Thyroid gland (tissue), 4 donors: Measurements from ENCODE around the gene KCNIP1.

Experiments
- POLR2A ChIP-seq, 2 donors: fragments of 450-650 bp; IDR thresholded peaks; one replicate each; pipeline ENCODE4 v1.6.1; 2017; ENCODE audit warnings: antibody characterized with exemption in 2 of 2, mild to moderate bottlenecking in 2 of 2, moderate library complexity in 1 of 2
- TF ChIP-seq, protein P1 (sequence below), 6 experiments: fragments of 200-600 bp in 3 of 6; fragments of 450-650 bp in 3 of 6; sonication (generic) in 3 of 6; IDR thresholded peaks; one replicate each; pipeline ENCODE4 v1.5.1; 2016 to 2019; ENCODE audit warnings: antibody characterized with exemption in 6 of 6, mild to moderate bottlenecking in 2 of 6, inconsistent platforms in 1 of 6, moderate library complexity in 1 of 6

DNA sequence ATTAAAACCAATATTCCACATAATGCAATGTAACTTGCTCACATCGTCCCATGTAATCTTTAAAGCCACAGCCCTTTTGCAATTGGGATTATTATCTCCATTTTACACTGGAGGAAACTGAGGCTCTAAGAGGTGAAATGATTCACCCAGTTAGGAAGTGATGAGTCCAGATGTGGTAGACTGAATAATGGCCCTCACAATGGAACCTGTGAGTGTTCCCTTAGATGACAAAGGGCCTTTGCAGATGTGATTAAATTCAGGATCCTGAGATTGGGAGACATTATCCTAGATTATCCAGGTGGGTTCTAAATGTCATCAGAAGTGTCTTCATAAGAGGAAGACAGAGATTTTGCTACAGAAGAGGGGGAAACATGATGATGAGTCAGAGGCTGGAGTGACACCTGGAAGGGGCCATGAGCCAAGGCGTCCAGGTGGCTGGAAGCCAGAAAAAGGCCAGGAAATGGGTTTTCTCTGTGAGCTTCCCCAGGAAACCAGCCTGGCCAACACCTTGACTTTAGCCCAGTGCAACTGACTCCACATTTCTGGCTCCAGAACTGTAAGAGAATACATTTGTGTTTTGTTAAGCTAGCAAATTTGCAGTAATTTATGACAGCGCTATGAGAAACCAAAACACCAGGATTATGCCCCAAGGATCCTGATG is 139.1 kb downstream of the KCNIP1 start:
- TF ChIP-seq, protein P1, sequence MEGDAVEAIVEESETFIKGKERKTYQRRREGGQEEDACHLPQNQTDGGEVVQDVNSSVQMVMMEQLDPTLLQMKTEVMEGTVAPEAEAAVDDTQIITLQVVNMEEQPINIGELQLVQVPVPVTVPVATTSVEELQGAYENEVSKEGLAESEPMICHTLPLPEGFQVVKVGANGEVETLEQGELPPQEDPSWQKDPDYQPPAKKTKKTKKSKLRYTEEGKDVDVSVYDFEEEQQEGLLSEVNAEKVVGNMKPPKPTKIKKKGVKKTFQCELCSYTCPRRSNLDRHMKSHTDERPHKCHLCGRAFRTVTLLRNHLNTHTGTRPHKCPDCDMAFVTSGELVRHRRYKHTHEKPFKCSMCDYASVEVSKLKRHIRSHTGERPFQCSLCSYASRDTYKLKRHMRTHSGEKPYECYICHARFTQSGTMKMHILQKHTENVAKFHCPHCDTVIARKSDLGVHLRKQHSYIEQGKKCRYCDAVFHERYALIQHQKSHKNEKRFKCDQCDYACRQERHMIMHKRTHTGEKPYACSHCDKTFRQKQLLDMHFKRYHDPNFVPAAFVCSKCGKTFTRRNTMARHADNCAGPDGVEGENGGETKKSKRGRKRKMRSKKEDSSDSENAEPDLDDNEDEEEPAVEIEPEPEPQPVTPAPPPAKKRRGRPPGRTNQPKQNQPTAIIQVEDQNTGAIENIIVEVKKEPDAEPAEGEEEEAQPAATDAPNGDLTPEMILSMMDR (IDR thresholded peaks at IDR 0.05): no peak
- TF ChIP-seq POLR2A (IDR thresholded peaks at IDR 0.05): no peak
